GM21723 (cell line): ENCODE data around the gene MYH14.

ENCODE experiments used
- ATAC-seq: cut with Tn5 transposase; IDR thresholded peaks from one replicate; pipeline ENCODE4 v1.9.1; 2021; ENCODE audit warnings: mild to moderate bottlenecking, moderate library complexity; ENCODE audit not compliant: unreplicated experiment

Gene MYH14

GRCh38 chr19:50203281-50204080 lies at the start of gene MYH14:
MYH14 (plus strand) TSS chr19:50203622; CDS start chr19:50210366, 6,744 bp downstream.
- no peak for ATAC-seq

GRCh38 chr19:50154529-50154928 lies 48.9 kb upstream of the MYH14 start:
- no peak for ATAC-seq

GRCh38 chr19:50155520-50156109 lies 47.8 kb upstream of the MYH14 start:
- no peak for ATAC-seq

GRCh38 chr19:50158577-50158976 lies 44.8 kb upstream of the MYH14 start:
- ATAC-seq = no peak

GRCh38 chr19:50159078-50159477 lies 44.3 kb upstream of the MYH14 start:
- ATAC-seq = no peak

- no peak for ATAC-seq
Observed at GRCh38 chr19:50162988-50163387, 40.4 kb upstream of the MYH14 start, which contains the start of gene IZUMO2. IZUMO2 (minus strand) TSS chr19:50163281; CDS start chr19:50163194, 87 bp downstream.

GRCh38 chr19:50167314-50167721 lies 36.1 kb upstream of the MYH14 start:
- ATAC-seq = no peak

- no peak for ATAC-seq
Observed at GRCh38 chr19:50171752-50172151, 31.7 kb upstream of the MYH14 start.

GRCh38 chr19:50172726-50173125 lies 30.7 kb upstream of the MYH14 start:
- ATAC-seq = no peak

GRCh38 chr19:50173127-50173526 lies 30.3 kb upstream of the MYH14 start:
- ATAC-seq = no peak

- ATAC-seq = no peak
Observed at GRCh38 chr19:50174100-50174793, 29.2 kb upstream of the MYH14 start.

GRCh38 chr19:50175924-50176323 lies 27.5 kb upstream of the MYH14 start:
- no peak for ATAC-seq

GRCh38 chr19:50176775-50177174 lies 26.6 kb upstream of the MYH14 start:
- ATAC-seq = no peak

- ATAC-seq = no peak
Observed at GRCh38 chr19:50178320-50178719, 25.1 kb upstream of the MYH14 start.

GRCh38 chr19:50178859-50179537 lies 24.4 kb upstream of the MYH14 start:
- no peak for ATAC-seq

- no peak for ATAC-seq
Observed at GRCh38 chr19:50181121-50181520, 22.3 kb upstream of the MYH14 start.

GRCh38 chr19:50184196-50184595 lies 19.2 kb upstream of the MYH14 start:
- ATAC-seq = no peak

- no peak for ATAC-seq
Observed at GRCh38 chr19:50187937-50188336, 15.5 kb upstream of the MYH14 start.

GRCh38 chr19:50189331-50189730 lies 14.1 kb upstream of the MYH14 start:
- ATAC-seq = no peak

- no peak for ATAC-seq
Observed at GRCh38 chr19:50190439-50190891, 13.0 kb upstream of the MYH14 start.

GRCh38 chr19:50191216-50191615 lies 12.2 kb upstream of the MYH14 start:
- ATAC-seq = no peak
